Smooth muscle cell (in vitro differentiated cells): Measurements from ENCODE around the gene VPS9D1. TPM values are rescaled to one million over a fixed set of nuclear protein-coding genes. Genes with fewer than 3 reads are reported as not detected.
A peak's percentile ranks its signal among the peaks of the same experiment; 100 is the strongest.

Source experiments
- DNase-seq: peaks from one replicate; lab custom pipeline; 2025; ENCODE audit not compliant: unreplicated experiment; lab: John Stamatoyannopoulos, UW
- H2AFZ ChIP-seq: fragments of 200-600 bp; sonication (generic); 2 replicates; pipeline ENCODE4 v1.6.0; 2016; ENCODE audit warnings: antibody characterized with exemption, low read depth, mild to moderate bottlenecking
- H3F3A ChIP-seq: fragments of 200-600 bp; sonication (generic); 2 replicates; pipeline ENCODE4 v1.6.0; 2017; ENCODE audit warnings: antibody characterized with exemption, low read depth
- H3K27ac ChIP-seq: fragments of 200-600 bp; sonication (generic); 2 replicates; pipeline ENCODE4 v1.5.1; 2016; ENCODE audit warnings: low read depth, mild to moderate bottlenecking
- H3K27me3 ChIP-seq: fragments of 200-600 bp; sonication (generic); 2 replicates; pipeline ENCODE4 v1.6.1; 2016; ENCODE audit warnings: low read depth, mild to moderate bottlenecking
- H3K36me3 ChIP-seq: fragments of 200-600 bp; sonication (generic); 2 replicates; pipeline ENCODE4 v1.5.1; 2016; ENCODE audit warnings: low read depth
- H3K4me1 ChIP-seq: fragments of 200-600 bp; sonication (generic); 2 replicates; pipeline ENCODE4 v1.5.1; 2016; ENCODE audit warnings: low read depth
- H3K4me2 ChIP-seq: fragments of 200-600 bp; sonication (generic); 2 replicates; pipeline ENCODE4 v1.6.0; 2016; ENCODE audit warnings: mild to moderate bottlenecking
- H3K4me3 ChIP-seq: fragments of 200-600 bp; sonication (generic); 2 replicates; pipeline ENCODE4 v1.5.1; 2016; ENCODE audit warnings: mild to moderate bottlenecking
- H3K79me2 ChIP-seq: fragments of 200-600 bp; sonication (generic); 2 replicates; pipeline ENCODE4 v1.6.0; 2016; ENCODE audit warnings: low read depth, mild to moderate bottlenecking
- H3K9ac ChIP-seq: fragments of 200-600 bp; sonication (generic); 2 replicates; pipeline ENCODE4 v1.6.0; 2016; ENCODE audit warnings: low read depth
- H3K9me3 ChIP-seq: fragments of 200-600 bp; sonication (generic); replicated peaks from 2 replicates; pipeline ENCODE4 v1.5.1; 2016; ENCODE audit warnings: low read depth
- H4K20me1 ChIP-seq: fragments of 200-600 bp; sonication (generic); 2 replicates; pipeline ENCODE4 v1.6.0; 2016; ENCODE audit warnings: low read depth
- WGBS: methylation state at CpG from one replicate; pipeline ENCODE4 v1.1.7; 2016; ENCODE audit warnings: low lambda C conversion rate; 5-methylcytosine and 5-hydroxymethylcytosine counted together
- polyA plus RNA-seq: library from polyadenylated mRNA; unstranded; fragments of >200 nt; fragmentation: Nextera tagmentation; extraction: Ambion mirVana; gene quantifications from 2 replicates; pipeline ENCODE4 v1.2.1, GENCODE V29; 2016
- total RNA-seq: library from RNA; depleted of rRNA; stranded (reverse); fragments of >200 nt; gene quantifications from 2 replicates; pipeline ENCODE4 v1.2.3, GENCODE V29; 2014
- TF ChIP-seq, protein P1 (sequence below): fragments of 200-600 bp; sonication (generic); IDR thresholded peaks from 2 replicates; pipeline ENCODE4 v1.5.1; 2017; ENCODE audit warnings: borderline replicate concordance, mild to moderate bottlenecking, antibody characterized with exemption; ENCODE audit not compliant: insufficient read depth, poor library complexity, severe bottlenecking

Gene VPS9D1, protein sequence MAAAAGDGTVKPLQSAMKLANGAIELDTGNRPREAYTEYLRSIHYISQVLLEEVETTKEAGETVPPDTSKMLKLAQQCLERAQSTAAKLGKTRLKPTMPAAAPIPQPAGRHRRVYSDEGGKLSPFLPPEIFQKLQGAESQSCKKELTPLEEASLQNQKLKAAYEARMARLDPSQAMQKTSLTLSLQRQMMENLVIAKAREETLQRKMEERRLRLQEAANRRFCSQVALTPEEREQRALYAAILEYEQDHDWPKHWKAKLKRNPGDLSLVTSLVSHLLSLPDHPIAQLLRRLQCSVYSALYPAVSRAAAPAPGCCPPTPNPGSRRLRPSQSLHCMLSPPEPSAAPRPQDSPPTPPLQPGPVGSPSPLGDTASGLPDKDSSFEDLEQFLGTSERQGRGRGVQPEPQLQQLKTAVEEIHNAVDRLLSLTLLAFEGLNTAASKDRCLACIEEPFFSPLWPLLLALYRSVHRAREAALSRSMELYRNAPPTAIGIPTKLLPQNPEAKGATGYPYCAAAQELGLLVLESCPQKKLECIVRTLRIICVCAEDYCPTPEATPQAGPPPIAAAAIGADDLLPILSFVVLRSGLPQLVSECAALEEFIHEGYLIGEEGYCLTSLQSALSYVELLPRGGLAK
- total RNA-seq: 6.7 and 10.6 TPM in 2 replicates
- 13.0 and 15.7 TPM in 2 replicates for polyA plus RNA-seq

DNA sequence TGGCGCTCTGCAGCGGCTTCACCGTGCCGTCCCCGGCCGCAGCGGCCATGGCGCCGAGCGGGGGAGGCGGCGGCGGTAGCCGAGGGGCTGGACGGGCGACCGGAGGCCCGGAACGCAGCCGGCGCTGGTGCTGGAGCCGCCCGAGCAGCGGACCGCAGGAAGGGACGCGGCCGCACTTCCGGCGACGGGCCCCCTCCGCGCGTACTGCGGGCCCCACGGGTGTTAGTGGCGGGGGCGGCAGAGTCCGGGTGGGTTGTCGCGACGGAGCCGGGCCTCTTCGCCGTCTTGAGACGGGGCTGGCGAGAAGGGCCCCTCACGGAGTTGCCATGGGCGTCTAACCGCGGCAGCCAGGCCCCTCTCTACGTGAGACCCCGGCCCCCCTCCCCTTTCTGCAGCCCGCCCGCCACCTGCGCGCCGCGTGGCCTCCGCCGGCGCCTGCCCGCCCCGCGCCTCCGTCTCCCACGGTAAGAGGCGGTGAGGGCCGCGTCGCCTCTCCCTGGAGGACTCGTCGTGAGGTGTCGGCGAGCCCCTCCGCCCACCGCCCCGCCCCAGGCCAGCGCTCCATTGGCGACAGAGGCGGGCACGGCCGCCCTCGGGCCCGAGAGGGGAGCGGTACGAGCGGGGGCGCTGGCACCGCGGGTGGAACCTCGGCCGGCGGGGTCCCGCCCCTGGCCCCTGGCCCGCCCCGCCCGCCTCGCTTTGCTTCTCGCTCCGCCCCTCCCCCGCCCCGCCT, at the start of gene VPS9D1, which contains the start of gene ZNF276:
TSS of gene VPS9D1 (minus strand) at position 86 of the 733 bp plus-strand sequence. CDS start at position 49, 37 bp downstream.
TSS of gene ZNF276 (plus strand) at position 725 of the 733 bp plus-strand sequence. CDS start 104 bp downstream, outside the sequence.
- TF ChIP-seq, protein P1, sequence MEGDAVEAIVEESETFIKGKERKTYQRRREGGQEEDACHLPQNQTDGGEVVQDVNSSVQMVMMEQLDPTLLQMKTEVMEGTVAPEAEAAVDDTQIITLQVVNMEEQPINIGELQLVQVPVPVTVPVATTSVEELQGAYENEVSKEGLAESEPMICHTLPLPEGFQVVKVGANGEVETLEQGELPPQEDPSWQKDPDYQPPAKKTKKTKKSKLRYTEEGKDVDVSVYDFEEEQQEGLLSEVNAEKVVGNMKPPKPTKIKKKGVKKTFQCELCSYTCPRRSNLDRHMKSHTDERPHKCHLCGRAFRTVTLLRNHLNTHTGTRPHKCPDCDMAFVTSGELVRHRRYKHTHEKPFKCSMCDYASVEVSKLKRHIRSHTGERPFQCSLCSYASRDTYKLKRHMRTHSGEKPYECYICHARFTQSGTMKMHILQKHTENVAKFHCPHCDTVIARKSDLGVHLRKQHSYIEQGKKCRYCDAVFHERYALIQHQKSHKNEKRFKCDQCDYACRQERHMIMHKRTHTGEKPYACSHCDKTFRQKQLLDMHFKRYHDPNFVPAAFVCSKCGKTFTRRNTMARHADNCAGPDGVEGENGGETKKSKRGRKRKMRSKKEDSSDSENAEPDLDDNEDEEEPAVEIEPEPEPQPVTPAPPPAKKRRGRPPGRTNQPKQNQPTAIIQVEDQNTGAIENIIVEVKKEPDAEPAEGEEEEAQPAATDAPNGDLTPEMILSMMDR: no peak
- WGBS: 0% methylated on average over 11 of the region's 103 CpGs
- Histone ChIP-seq H3K27me3 (no peaks in the 10 kb centered on the region), H3F3A (peaks cover 12% of the 10 kb centered on the region), H3K36me3 (no peaks in the 10 kb centered on the region), H3K4me1 (peaks cover 15% of the 10 kb centered on the region), H3K79me2 (peaks cover 32% of the 10 kb centered on the region), H3K27ac (peak within 1 kb of the TSS; percentile 86), H2AFZ (peak within 1 kb of the TSS; percentile 84), H4K20me1 (peaks cover 40% of the 10 kb centered on the region), H3K9me3 (no peaks in the 10 kb centered on the region), H3K4me3 (peak within 1 kb of the TSS; percentile 100), H3K4me2 (peak within 1 kb of the TSS; percentile 100), H3K9ac (peak within 1 kb of the TSS; percentile 83)
- peak; percentile 75 for DNase-seq

DNA sequence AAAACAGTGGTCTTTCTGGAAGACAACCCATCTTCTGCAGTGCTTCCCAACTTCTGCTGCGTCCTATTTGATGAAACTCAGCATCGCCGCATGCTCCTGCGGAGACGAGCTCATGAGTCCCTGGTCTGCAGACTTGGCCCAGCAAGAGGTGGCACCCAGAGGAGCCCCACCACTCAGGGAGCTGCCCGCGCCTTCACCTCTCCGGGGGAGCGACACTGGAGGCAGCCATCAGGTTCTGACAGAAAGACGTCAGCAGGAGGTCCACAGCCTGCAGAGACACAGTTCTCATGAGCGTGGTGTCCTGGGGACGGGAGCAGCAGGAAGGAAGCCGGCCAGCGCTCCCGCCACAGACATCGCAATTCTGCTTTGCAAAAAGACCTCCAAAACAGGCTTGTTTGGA, 49.7 kb upstream of the VPS9D1 start:
- no peaks in the 10 kb centered on the region for H3K36me3 ChIP-seq
- WGBS: 98% methylated on average over 16 of the region's 16 CpGs
- H3F3A ChIP-seq: no peaks in the 10 kb centered on the region
- no peaks in the 10 kb centered on the region for H3K4me1 ChIP-seq
- no peak overlapping the region for H3K4me3 ChIP-seq
- H3K4me2 ChIP-seq: no peak overlapping the region
- TF ChIP-seq, protein P1: no peak
- H4K20me1 ChIP-seq: no peaks in the 10 kb centered on the region
- no peaks in the 10 kb centered on the region for H3K9me3 ChIP-seq
- DNase-seq: no peak
- H3K27ac ChIP-seq: no peak overlapping the region
- H3K79me2 ChIP-seq: no peaks in the 10 kb centered on the region
- no peaks in the 10 kb centered on the region for H3K27me3 ChIP-seq
- no peak overlapping the region for H3K9ac ChIP-seq
- no peak overlapping the region for H2AFZ ChIP-seq

DNA sequence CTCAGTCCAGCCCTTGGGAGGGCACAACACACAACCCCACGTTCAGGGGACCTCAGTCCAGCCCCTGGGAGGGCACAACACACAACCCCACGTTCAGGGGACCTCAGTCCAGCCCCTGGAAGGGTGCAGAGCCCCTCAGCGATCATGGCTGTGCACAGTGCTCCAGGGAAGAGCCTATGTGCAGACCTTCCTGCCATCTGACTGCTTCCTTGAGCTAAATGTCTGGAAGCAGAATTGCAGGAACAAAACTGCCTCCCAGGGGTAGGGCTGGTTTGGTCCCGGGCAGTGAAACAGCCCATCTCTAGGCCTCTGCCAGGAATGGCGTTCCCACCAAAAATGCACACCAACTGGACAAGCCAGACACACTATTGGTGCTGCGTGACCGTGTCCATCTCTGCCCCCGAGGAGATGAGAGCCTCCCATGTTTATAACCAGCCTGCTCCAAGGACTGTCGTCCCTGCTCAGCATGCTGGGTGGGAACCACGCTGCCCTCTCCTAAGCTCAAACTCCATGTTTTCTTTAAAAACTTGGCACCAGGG, 44.7 kb upstream of the VPS9D1 start:
- Histone ChIP-seq H2AFZ (no peak overlapping the region), H3K27ac (no peak overlapping the region), H3K27me3 (no peaks in the 10 kb centered on the region), H4K20me1 (no peaks in the 10 kb centered on the region), H3K36me3 (no peaks in the 10 kb centered on the region), H3K79me2 (no peaks in the 10 kb centered on the region), H3F3A (no peaks in the 10 kb centered on the region), H3K9me3 (no peaks in the 10 kb centered on the region), H3K4me3 (no peak overlapping the region), H3K9ac (no peak overlapping the region), H3K4me1 (no peaks in the 10 kb centered on the region), H3K4me2 (no peak overlapping the region)
- WGBS: 95% methylated on average over 10 of the region's 10 CpGs
- no peak for DNase-seq
- TF ChIP-seq, protein P1: no peak
